Cerebellar cortex (tissue), 1 donor: ENCODE measurements around the gene SNN.

Experiments
- DNase-seq: peaks from one replicate; pipeline ENCODE4 v3.0.0-alpha.2; 2015; ENCODE audit warnings: low spot score

The SNN gene

GRCh38 chr16:11699234-11699894, 31.1 kb downstream of the SNN start:
- no peak for DNase-seq

GRCh38 chr16:11700264-11701029, 32.2 kb downstream of the SNN start:
- DNase-seq: no peak

GRCh38 chr16:11705311-11706025, 37.2 kb downstream of the SNN start:
- peak; percentile 78 for DNase-seq

GRCh38 chr16:11706180-11706742, 38.0 kb downstream of the SNN start:
- DNase-seq: no peak

GRCh38 chr16:11707679-11708197, 39.5 kb downstream of the SNN start:
- no peak for DNase-seq

GRCh38 chr16:11708421-11708820, 40.2 kb downstream of the SNN start:
- no peak for DNase-seq

- DNase-seq: no peak
Measured at GRCh38 chr16:11711662-11712061, 43.4 kb downstream of the SNN start.

- DNase-seq: no peak
Measured at GRCh38 chr16:11712122-11712521, 43.9 kb downstream of the SNN start.

- DNase-seq: peak; percentile 67
Measured at GRCh38 chr16:11715246-11715947, 47.1 kb downstream of the SNN start.

- no peak for DNase-seq
Measured at GRCh38 chr16:11716336-11716735, 48.1 kb downstream of the SNN start.

GRCh38 chr16:11717811-11718210, 49.6 kb downstream of the SNN start:
- no peak for DNase-seq

- DNase-seq: no peak
Measured at GRCh38 chr16:11719171-11719570, 50.9 kb downstream of the SNN start.

- DNase-seq: no peak
Measured at GRCh38 chr16:11719762-11720161, 51.5 kb downstream of the SNN start.

- no peak for DNase-seq
Measured at GRCh38 chr16:11721781-11722467, 53.7 kb downstream of the SNN start.

GRCh38 chr16:11722468-11722808, 54.2 kb downstream of the SNN start:
- DNase-seq: no peak

- no peak for DNase-seq
Measured at GRCh38 chr16:11725457-11725856, 57.2 kb downstream of the SNN start.

GRCh38 chr16:11726008-11726407, 57.8 kb downstream of the SNN start:
- no peak for DNase-seq

GRCh38 chr16:11727796-11728543, 59.7 kb downstream of the SNN start:
- no peak for DNase-seq
